ENCODE results near the gene FSHR.
A peak's percentile ranks its signal among the peaks of the same experiment; 100 is the strongest.

Gene FSHR

DNA sequence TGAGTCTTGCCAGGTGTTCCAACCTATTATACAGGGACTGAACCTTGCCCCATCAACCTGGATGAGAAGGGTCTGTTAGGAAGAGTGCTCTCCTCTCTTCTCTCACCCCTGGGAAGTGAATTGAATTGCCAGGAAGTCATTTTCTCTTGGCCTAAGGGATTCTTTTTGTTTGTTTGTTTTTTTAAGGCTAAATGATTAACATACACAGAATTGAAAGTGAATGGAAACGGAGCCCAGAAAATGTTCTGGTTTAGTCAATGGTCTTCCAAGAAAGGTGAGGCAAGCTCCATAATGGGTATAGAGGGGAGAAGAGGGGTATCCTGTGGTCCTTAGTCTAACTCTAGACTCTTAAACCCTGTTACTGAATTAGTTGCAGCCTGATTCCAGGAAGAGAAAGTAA lies 189.1 kb downstream of the FSHR start:
- no peak for DNase-seq (ENCODE audit: low read depth in 2 of 2)

DNA sequence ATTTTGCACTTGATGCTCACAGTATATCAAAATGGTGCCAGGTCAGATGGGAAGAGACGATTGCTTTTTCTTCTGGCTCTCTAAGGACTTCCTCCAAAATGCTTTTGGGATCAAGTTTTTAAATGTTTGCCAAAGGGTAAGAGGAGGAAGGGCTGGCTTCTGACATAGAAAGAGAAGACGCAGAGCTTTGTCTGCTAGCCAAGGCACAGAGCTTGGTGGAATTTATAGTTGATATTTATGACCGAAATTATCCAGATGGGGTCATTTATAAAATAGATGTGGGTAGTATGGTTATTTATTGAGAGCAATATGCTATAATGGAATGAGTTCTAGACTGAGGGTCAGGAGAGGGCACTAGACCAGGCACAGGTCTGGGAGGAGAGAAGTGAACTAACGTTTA lies 193.3 kb downstream of the FSHR start:
- DNase-seq (ENCODE audit: low read depth in 2 of 2): no peak

DNA sequence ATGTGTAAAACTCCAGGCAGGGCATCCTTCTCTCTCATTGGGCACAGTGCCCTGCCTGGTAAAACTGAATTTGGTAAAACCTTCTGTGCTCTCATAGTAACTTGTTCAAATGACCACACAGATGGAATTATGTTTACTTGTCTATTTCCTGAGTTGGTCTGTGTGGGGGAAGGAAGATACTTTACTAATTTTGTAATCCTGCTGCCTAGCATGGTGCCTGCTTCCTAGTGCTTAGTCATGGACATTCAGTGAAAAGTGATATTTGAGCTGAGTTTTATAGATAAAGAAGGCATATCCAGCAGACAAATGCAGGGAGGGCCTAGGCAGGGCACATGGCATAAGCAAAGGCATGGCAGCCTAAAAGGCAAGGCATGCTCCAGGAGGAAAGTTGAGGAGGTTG lies 199.4 kb downstream of the FSHR start:
- DNase-seq (ENCODE audit: low read depth in 2 of 2): no peak

DNA sequence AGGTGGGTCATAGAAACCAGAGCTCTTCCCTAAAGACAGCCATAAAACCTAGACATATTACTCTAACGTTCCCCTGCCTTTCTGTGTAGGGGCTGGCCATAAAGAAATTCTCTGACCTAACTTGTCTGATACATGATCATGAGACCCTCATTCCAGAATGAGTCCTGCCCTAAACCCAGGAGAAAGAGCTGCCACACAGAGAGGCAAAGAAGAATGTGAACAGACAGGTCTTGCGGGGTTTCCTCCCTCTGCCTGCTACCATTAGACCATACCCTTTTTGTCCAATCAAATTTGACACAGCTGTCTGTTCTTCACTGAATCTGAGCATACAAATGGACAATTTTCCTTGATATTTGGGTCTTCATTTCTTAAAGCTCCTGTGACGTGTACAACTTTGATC lies 200.0 kb downstream of the FSHR start:
- DNase-seq (ENCODE audit: low read depth in 2 of 2): no peak

DNA sequence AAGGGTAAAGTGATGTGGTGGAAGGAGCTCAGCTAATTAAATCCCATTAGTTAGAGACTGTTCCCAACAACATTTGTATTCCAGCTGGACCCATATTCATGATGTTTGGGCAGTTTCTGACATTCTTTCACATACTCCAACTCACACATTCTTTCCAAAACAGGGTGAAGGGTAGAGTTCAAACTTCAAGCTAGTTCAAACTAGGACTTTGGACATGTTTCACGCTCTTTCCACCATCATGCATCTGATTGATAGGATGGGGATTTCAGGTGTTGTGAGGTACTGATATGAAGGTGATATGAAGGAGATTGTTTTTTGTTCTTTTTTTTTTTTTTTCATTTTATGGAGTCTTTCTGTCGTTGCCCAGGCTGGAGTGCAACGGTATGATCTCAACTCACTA lies 201.7 kb downstream of the FSHR start:
- DNase-seq (ENCODE audit: low read depth in 2 of 2): no peak

DNA sequence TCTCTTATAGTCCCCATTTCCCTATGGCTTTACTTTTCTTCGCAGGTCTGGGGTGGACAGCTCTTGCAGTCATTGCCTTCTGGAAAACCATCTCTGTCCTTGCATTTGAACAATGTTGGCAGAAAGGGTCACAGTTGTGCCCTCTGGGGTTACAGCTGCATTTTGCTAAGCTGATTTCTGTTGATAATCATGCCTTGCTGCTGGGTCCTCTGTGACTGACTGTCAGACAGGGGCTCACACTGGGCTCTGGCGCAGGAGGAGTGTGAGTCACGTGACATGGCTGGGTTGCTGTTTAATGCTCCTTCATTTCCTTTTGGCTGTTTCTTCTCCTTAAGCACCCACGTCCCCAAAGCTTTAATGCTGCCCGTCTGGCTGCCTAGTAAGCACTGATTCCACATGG lies 202.2 kb downstream of the FSHR start:
- DNase-seq (ENCODE audit: low read depth in 2 of 2): no peak

DNA sequence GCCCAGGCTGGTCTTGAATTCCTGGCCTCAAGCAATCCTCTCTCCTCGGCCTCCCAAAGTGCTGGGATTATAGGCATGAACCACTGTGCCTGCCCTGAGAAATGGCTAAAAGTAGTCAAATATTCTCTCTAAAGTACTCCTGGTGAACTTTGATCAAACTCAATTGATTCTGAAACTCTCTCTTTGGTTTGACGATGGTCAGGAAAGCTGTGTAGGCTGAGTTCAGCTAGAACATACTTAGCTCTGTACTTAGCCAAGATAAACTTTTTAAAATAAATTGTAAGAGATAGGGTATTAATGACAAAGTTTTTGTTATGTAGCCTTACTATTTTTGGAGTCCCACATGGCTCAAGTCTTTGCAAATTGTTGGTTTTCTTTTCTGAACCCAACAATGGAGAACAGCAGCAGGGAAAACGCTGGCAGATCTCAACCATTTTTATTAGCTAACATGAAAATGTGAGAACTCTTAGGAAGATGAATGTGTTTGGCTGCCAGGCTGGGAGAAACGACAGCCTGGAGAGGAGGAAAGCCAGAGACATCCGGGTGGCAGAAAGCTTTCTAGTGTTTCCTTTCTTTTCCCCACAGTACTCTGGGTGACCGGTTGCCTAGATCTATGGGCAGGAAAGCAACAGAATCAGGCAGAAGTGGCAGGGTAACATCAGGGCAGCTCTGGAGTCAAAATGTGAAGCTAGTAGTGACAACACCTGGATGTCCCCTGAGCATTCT lies 205.8 kb downstream of the FSHR start:
- DNase-seq (ENCODE audit: low read depth in 2 of 2): no peak

DNA sequence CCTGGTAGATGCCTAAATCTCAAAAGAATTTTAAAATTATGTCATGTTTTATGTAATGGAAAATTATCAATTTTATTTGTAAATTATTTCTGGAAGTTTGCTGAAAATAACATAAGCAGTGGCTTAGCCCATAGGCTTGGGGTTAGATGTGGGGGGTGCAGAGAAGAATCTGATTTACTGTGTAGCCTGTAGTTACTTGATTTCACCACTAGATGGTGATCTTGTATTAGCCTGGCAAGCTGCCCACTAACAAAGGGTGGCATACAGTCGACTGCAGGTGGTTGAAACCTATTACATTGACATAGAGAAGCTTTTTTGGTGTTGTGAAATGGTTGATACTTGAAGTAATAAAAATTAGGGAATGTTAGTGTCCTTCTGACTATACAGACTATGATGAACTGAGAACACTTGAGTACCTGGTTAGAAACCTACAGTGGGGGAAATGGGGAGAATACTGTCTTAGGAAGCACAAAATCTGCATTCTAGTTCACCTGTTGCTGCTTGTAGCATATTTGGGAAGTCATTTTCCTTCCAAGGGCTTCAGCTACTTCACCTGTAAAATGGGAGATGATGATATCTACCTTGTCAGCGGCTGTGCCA lies 207.8 kb downstream of the FSHR start:
- peak in 1 of 2 donors; percentile 5 for DNase-seq (ENCODE audit: low read depth in 2 of 2)

DNA sequence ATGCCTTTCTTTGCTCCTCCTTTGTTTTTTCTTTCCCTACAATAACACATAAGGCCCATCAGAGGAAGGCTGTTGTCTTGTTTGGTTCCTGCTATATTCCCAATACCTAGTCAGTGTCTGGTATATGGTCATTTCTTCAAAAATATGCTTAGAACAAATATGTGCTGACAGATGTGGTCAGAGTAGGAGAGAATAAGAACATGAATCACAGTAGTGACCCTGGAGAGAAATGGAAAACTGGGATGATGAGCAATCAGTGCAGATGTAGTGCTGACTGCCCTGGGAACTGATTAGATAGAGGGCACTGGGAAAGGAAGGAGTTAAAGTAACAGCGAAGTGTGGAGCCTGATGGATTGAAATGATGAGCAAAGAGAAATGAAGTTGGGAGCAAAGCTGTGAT lies 209.4 kb downstream of the FSHR start:
- no peak for DNase-seq (ENCODE audit: low read depth in 2 of 2)

DNA sequence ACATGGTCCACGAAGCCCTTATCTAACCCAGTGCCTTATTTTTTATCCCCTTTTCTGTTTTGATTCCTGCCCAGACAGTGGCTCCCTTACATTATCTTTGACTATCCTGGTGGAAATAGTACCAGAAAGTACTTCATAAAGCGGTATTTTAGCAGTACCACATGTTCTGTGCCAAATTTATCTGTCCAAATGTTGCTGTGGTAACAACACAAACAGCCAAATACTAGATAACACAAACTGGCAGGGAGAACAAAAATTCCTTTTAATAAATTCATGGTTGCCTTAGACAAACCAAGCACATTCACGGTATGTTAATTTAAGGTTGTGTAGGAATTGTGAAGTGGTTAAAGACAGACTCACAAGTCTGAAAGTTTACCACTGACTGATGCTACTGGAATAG lies 210.9 kb downstream of the FSHR start:
- no peak for DNase-seq (ENCODE audit: low read depth in 2 of 2)

DNA sequence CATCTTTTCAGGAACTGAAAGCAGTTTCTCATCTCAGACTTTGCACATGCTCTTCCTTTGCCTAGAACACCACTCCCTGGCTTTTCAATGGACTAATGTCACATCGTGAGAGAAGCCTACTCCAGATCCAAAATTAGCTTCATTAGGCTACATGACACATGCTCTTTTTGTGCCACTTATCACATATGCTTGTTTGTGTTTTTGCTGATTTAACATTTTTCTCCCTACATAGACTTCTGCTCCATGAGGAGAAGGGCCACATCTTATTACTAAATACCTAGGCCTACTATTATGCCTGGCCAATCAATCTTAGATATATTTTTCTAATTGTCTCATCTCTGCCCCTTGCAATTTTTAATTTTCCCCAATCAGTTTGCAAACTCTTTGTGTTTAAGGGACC lies 212.4 kb downstream of the FSHR start:
- no peak for DNase-seq (ENCODE audit: low read depth in 2 of 2)

DNA sequence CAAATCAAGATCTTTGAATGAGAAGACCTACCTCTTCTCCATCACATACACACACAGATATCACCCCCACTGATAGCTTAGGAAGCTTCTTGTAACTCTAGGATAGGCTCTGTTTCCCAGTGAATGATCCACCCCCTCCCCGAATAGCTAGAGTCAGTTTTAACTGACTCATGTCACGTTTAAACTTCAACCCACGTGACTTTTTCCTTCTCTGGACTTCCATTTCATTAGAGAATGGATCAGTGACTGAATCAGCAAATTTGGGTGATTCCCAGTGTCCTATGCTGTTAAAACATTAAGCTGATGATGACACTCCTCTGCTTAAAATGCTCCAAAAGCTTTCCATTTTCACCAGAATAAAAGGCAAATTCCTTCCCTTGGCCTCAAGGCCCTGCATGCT lies 212.9 kb downstream of the FSHR start:
- no peak for DNase-seq (ENCODE audit: low read depth in 2 of 2)

DNA sequence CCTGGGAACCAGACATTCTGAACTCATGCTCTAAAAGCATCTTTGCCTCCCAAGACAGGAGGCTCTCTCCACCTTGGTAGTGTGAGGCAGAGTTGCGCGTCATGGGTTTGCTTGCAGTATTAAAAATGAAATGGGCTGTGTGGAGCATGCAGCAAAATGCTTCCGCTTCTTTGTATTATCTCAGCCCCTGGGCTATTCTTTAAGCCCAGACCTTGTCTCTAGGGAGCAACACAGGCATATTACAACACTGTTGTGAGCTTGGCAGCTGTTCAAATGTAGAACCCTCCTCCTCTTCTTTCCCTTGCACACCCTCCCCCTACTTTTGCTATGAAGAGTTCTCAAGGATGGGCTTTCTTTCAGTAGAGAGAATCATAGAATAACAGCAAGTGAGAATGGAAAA lies 213.7 kb downstream of the FSHR start:
- no peak for DNase-seq (ENCODE audit: low read depth in 2 of 2)

DNA sequence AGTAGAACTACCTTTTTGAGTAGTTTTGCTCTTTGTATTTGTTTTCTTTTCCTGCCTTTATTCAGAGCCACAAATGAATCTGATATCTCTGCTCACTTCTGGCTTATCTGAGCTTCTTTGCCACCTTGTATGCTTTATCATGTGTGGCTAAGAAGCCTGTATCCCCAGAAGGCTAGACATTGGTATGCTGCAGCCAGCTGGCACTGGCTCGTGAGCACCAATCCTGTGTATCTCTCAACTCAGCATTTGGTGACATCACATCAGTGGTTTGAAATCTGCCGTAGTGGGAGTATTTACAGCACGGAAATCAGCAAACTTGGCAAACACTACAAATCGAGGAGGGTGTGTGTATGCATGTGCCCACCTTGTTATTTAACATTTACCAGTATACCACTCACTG lies 215.1 kb downstream of the FSHR start:
- no peak for DNase-seq (ENCODE audit: low read depth in 2 of 2)

DNA sequence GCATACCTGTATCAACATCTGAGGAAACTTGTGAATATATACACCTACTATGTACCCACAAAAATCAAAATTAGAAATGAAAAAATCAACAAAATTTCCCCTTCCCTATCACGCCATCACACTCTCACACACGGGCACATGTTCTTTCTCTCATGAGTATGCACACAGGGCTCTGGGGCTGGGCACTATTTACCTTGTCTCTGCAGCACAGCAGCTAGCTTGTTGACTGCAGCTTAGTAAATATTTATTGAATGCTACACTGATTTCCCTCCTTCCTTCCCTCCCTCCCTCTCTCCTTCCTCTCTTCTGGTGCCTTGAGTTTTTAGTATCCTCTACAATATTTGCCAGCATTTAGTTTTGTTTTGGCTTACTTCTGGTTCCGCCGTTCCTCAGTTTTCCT lies 216.1 kb downstream of the FSHR start:
- DNase-seq (ENCODE audit: low read depth in 2 of 2): no peak

DNA sequence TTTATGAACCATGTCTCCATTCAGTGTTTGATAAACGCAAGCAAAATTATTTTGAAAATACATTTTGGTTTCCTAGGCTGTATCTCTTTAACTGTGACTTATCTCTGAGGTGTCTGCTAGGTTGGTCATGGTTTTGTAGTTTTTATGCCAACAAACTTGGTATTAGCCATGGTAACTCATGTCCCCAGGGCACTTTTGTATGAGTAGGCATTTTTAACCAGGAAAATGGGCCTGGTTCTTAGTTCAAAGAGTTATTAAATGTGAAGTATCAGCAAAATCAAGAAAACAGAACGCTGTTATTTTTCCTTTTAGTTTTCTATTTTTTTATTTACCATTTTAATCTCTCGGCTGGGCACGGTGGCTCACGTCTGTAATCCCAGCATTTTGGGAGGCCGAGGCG lies 219.5 kb downstream of the FSHR start:
- DNase-seq (ENCODE audit: low read depth in 2 of 2): no peak

DNA sequence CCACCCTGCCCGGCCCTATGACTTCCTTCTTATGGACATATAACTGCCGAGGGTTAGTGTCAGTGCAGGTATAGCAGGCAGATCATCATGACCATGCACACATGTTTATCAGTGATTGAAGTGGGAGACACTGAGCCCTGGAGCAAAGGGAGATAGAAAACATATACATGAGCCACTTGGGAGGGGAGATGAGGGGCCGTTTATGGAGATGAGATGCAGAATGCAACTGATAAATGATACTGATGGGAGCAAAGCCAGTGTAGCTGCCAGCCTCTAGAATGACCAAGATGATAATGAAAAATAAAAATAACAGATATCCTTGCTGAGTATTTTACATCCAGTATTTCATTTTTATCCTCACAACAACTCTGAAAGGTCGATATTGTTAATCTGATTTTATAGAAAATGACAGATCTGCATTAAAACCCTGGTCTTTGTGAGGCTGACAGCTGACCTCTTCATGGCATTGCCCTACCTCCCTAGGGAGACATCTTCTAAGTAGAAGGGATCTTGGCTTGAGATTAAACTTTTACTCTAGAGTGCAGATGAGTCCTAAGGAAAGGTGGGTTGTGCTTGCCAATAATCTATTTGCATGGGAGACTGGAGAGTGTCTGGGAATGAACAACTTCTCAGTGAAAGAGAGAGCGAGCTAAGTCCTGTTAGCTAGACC lies 220.4 kb downstream of the FSHR start:
- DNase-seq (ENCODE audit: low read depth in 2 of 2): no peak

DNA sequence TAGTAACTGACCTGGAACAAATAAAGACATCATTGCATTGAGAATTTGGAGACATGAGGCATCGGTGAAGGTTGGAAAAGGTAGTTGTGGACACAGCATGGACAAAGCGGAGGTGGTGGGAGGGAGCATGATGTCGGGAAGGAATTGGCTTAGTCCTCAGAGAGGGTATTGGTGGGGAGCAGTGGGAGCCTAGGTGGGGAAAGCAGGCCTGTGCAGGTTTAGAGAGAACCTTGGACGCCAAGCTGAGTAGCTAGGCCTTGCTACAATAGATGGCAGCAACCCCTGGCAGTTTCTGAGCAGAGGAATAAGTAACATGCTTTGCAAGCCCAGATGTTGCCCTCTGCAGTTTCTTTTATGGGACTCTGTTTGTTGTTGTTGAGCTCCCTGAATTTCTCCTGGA lies 221.6 kb downstream of the FSHR start:
- no peak for DNase-seq (ENCODE audit: low read depth in 2 of 2)

DNA sequence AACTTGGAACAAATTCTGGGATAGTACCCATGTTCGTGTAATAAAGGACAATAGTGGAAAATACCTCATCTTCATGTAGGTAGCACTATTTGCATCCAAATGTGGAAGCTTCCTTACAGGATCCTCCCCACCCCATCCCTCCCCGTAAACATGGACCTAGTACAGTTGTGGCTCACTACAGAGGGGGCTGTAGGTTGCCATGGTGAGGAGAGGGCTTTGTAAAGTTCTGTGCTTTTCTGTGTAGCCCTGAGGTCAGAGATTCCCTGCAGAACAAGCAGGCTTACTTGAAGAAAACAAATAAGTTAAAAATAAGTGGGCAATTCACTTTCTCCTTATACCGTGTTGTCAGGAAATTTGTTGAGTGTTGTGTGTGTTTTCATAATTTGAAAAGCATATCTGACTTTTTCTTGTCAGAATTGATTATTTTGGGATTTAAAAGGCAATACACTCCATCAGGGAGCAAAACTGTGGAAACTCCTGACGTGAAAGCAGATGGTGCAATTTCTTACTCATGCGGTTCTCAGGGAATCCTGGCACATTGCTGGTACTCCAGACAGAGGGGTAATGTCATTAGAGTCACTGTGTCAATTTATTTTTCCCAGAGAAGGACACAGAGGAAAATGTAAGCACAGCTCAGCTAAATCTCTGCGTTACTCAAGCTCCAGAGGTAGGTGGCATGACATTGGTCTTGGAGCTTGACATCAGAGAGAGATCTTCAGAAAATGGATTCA lies 224.6 kb downstream of the FSHR start:
- DNase-seq (ENCODE audit: low read depth in 2 of 2): no peak

DNA sequence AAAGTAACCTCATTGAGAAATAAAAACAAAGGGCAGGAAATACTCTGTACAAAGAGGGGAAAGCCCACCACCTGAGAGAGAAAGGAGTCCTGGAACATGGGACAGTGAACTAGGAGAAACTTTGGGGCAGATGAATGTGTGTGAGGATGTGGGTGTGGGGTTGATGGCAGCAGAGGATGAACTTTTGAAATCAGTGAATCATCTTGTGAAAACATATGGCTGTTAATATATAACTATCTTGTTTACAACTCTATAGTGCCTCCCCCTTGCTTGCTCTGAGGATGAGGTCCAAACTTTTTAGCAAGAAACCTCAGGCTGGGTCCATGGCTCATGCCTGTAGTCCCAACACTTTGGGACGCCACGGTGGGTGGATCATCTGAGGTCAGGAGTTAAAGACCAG lies 227.0 kb downstream of the FSHR start:
- no peak for DNase-seq (ENCODE audit: low read depth in 2 of 2)

DNA sequence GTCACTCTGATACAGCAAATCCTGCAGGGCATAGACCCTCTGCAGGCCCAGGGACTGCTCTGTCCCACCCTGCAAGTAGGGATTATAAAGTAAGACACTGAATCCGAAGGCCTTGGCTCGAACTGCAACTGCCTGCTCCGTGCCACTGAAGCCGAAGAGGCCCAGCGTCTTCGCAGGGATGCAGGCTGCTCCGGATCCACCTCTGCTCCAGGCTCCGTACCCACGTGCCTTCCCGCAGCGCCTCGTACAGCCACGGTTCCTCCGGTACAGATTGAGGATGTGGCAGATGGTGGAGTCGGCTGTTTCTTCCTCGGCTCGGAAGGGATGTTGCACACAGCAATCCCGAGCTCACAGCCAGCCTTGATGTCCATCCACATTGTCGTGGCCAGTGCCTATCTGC lies 238.4 kb downstream of the FSHR start:
- DNase-seq (ENCODE audit: low read depth in 2 of 2): no peak

DNA sequence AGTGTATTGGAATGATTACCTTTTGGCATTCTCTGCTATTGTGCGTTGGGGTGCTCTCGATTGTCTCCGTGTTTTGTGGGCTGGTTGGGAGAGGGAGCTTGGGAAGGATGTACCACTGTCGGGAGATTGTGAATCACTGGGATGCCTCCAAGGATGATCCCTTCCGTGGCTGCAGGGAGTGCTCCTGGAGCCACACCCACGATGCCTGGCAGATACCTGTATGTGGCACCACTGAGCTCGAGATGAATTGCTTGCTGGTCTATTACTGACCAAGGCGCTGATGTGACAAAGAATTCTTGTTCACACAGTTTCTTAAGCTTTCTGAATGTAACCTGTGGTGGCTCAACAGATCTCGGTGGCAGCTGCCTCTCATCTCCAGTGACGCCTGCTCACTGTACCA lies 239.1 kb downstream of the FSHR start:
- DNase-seq (ENCODE audit: low read depth in 2 of 2): no peak

Measured in stimulated activated CD4-positive, alpha-beta T cell treated with anti-CD3 and anti-CD28 coated beads, Interleukin-1b, Interleukin-23, amount 100 ng/mL, for 4 hours (primary cell).